ENCODE results near the gene SREK1. TPM values are rescaled to one million over a fixed set of nuclear protein-coding genes. Genes with fewer than 3 reads are reported as not detected.

The SREK1 gene
- total and polyA plus RNA-seq, 2 donors (not counting 3 experiments of a cell fraction or from before 2014, with no cell fraction given) = 27.4 to 78.6 TPM

DNA sequence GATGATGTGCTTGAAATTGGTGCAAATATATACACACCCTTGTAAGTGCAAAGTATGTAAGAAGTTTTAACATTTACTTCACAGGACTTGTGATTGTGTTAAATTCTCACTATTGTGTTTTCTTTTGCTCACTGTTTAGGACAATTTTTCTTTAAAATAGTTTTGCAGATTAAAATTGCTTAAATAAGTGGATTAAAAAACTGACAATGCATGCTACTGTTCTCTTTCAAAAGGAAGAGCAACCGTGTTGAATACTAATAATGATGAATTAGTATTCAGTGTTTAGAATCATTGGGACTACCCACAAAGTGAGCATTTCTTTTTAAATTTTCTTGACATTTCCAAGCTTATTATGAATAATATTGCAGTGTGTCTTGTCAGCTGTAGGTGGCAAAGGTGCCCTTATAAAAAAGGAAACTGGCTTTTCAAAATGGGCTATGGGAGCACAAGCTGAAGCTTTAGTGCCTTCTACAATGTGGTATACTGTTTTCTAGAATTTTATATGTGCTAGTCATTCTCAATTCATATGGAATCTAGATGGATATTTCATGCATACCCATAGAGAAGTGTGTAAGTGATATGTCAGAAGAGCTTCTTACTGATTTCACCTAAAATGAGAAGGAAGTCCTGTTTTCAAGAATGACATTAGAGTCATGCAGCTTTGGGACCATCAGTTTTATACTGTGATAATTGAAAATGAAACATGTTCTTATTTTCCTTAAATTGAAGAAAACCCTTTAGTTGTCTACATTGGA lies 35.4 kb downstream of the SREK1 start:
- Histone ChIP-seq H2AFZ (ENCODE audit: low read depth, low read length) (no peak overlapping the region), H4K20me1 (replicated peaks; ENCODE audit: control insufficient read depth, extremely low read depth, insufficient read depth, low read length) (no peaks in the 10 kb centered on the region), H3K27ac (ENCODE audit: insufficient read depth, low read depth, low read length) (no peak overlapping the region), H3K4me1 (ENCODE audit: control insufficient read depth, extremely low read depth, insufficient read depth, low read length) (no peaks in the 10 kb centered on the region), H3K4me2 (ENCODE audit: insufficient read depth, low read length) (no peak overlapping the region), H3K4me3 (replicated peaks in 1 of 3; ENCODE audit: insufficient read depth in 1 of 3, low read depth in 1 of 3, low read length in 3 of 3) (no peak overlapping the region), H3K9me1 (replicated peaks; ENCODE audit: control insufficient read depth, extremely low read depth, insufficient read depth, low read length) (no peaks in the 10 kb centered on the region), H3K9me3 (replicated peaks; ENCODE audit: control insufficient read depth, insufficient read depth, low read length) (no peaks in the 10 kb centered on the region), H3K36me3 (ENCODE audit: control insufficient read depth in 2 of 2, extremely low read depth in 1 of 2, insufficient read depth in 2 of 2, low read length in 2 of 2) (peaks cover 2 to 31% of the 10 kb centered on the region in 2 experiments), H3K79me2 (ENCODE audit: control insufficient read depth, insufficient read depth, low read length) (peaks cover 9% of the 10 kb centered on the region), H3K9ac (replicated peaks; ENCODE audit: extremely low read depth, insufficient read depth, low read length) (no peak overlapping the region), H3K27me3 (ENCODE audit: control insufficient read depth in 2 of 2, insufficient read depth in 2 of 2, low read length in 2 of 2) (no peaks in the 10 kb centered on the region)
- intact Hi-C loops (cut with micrococcal nuclease) (no loop called here), dilution Hi-C loops (cut with MboI; ENCODE audit: extremely low pct_ligation_motif_present, low sequenced_read_pairs) (no loop called here)
- no peak for DNase-seq (ENCODE audit: low read depth, low spot score)
- ChIA-PET CTCF (interaction anchor here (0.7 kb wide), 1 partner anchor 8 kb away, joined by 3 read pairs; no protein-coding TSS in a partner anchor), POLR2A (no interaction called here)
- BruUV-seq (replicated peaks) = no TSS peak
- FAIRE-seq = no peak
- TF ChIP-seq, protein P1, sequence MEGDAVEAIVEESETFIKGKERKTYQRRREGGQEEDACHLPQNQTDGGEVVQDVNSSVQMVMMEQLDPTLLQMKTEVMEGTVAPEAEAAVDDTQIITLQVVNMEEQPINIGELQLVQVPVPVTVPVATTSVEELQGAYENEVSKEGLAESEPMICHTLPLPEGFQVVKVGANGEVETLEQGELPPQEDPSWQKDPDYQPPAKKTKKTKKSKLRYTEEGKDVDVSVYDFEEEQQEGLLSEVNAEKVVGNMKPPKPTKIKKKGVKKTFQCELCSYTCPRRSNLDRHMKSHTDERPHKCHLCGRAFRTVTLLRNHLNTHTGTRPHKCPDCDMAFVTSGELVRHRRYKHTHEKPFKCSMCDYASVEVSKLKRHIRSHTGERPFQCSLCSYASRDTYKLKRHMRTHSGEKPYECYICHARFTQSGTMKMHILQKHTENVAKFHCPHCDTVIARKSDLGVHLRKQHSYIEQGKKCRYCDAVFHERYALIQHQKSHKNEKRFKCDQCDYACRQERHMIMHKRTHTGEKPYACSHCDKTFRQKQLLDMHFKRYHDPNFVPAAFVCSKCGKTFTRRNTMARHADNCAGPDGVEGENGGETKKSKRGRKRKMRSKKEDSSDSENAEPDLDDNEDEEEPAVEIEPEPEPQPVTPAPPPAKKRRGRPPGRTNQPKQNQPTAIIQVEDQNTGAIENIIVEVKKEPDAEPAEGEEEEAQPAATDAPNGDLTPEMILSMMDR (IDR thresholded peaks at IDR 0.05; ENCODE audit: extremely low read depth in 1 of 2, insufficient read depth in 1 of 2, low read depth in 1 of 2, low read length in 2 of 2) = no peak
- TF ChIP-seq POLR2AphosphoS5 (IDR thresholded peaks at IDR 0.05; ENCODE audit: insufficient read depth, low read depth, low read length) (no peak), POLR2A (IDR thresholded peaks at IDR 0.05; ENCODE audit: low read depth, low read length) (no peak), EZH2 (IDR thresholded peaks at IDR 0.05; ENCODE audit: borderline replicate concordance, low read depth, low read length, severe bottlenecking) (no peak), JUN (IDR thresholded peaks at IDR 0.05; ENCODE audit: borderline replicate concordance, insufficient read depth, insufficient read length, low read depth) (no peak), MYC (IDR thresholded peaks at IDR 0.05; ENCODE audit: low read depth, low read length) (no peak), GATA2 (IDR thresholded peaks at IDR 0.05; ENCODE audit: insufficient read depth, insufficient read length, low read depth, low read length) (no peak), MAX (IDR thresholded peaks at IDR 0.05; ENCODE audit: insufficient read depth, insufficient read length) (no peak), FOS (IDR thresholded peaks at IDR 0.05; ENCODE audit: borderline replicate concordance, insufficient read depth, low read length) (no peak)
